IPS-18a (cell line): ENCODE measurements around the gene SLC39A7.

ENCODE experiments used
- H3K27ac ChIP-seq: one replicate; pipeline ENCODE4 v1.5.1; 2013; ENCODE audit warnings: low read length
- H3K27me3 ChIP-seq: one replicate; pipeline ENCODE4 v1.6.1; 2013; ENCODE audit warnings: mild to moderate bottlenecking, low read length; ENCODE audit not compliant: control insufficient read depth, insufficient read depth
- H3K36me3 ChIP-seq: one replicate; pipeline ENCODE4 v1.6.1; 2013; ENCODE audit warnings: low read depth, low read length; ENCODE audit not compliant: control insufficient read depth
- H3K4me1 ChIP-seq: one replicate; pipeline ENCODE4 v1.6.1; 2013; ENCODE audit warnings: low read depth, low read length; ENCODE audit not compliant: control insufficient read depth
- H3K4me3 ChIP-seq: one replicate; pipeline ENCODE4 v1.5.1; 2013; ENCODE audit warnings: low read length
- H3K9ac ChIP-seq: one replicate; pipeline ENCODE4 v1.6.1; 2013; ENCODE audit warnings: mild to moderate bottlenecking, low read length, moderate library complexity
- H3K9me3 ChIP-seq: one replicate; pipeline ENCODE4 v1.6.1; 2013; ENCODE audit warnings: low read depth, low read length; ENCODE audit not compliant: control insufficient read depth

The SLC39A7 gene

DNA sequence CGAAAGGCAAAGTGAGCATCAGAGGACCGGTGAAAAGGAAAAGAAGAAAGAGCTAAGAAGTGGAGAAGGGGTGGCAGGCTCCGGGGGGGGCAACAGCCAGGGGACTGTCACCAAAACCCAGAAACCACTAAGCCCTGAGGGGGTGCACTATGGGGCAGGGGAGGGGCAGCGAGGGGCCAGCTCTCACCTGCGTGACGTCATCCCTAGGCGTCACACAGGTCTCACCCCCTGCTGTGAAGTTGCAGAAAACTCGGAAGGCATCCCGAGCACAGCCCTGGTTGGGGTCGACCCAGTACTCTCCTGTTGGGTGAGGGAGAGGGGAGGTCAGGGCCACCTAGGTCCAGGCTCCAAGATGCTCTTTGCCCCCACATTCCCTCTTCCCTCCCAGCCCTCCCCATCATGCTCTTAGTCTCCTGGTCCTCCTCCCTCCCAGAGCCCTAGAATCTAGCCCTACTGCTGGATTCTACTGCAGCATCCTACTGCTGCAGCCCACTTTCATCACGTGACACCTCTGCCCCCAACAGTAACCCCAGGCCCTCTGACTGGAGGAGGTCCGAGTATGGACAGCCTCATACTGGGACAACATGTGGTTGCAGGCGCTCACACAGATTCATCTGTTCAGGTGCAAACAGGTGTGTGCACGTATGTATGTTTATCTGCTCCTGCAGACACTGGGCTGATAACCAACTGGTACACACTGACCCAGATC is 35.8 kb upstream of the SLC39A7 start:
- H3K4me3 ChIP-seq: no peak overlapping the region
- peaks cover 10% of the 10 kb centered on the region for H3K4me1 ChIP-seq
- no peak overlapping the region for H3K9ac ChIP-seq
- H3K27ac ChIP-seq: no peak overlapping the region
- H3K27me3 ChIP-seq: peaks cover 16% of the 10 kb centered on the region
- H3K36me3 ChIP-seq: no peaks in the 10 kb centered on the region
- H3K9me3 ChIP-seq: no peaks in the 10 kb centered on the region

DNA sequence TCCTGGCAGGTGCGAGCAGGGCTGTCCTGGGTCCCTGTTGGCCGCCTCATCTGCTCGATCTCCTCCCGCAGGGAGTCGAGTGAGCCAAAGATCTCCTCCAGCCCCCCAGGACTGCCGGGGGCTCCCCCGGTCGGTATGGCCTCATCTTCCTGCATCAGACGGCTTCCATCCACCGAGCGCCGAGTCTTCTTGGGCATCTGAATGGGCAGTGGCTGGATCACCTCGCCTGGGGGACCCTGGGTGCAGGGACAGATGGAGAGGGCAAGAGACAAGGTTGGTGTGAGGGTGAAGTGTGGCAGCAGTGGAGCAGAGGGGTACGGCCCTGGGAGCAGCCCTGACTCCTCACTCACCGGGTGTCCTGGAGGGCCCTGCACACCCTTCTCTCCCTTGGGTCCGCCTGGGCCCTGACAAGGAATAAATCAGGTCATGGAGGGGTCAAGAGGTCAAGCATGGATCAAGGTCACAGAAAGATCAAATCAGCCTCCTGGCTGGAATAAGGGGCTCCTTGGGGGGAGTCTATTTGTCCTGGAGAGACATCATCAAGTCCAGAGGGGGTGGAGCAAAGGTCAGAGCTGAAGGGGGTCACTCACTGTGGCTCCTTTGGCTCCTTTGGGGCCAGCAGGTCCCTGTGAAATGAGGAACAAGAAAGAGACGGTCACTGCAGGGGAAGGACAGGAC is 34.9 kb upstream of the SLC39A7 start:
- H3K9ac ChIP-seq: no peak overlapping the region
- H3K9me3 ChIP-seq: no peaks in the 10 kb centered on the region
- H3K4me3 ChIP-seq: no peak overlapping the region
- no peak overlapping the region for H3K27ac ChIP-seq
- no peaks in the 10 kb centered on the region for H3K36me3 ChIP-seq
- H3K4me1 ChIP-seq: peaks cover 10% of the 10 kb centered on the region
- H3K27me3 ChIP-seq: peaks cover 16% of the 10 kb centered on the region

DNA sequence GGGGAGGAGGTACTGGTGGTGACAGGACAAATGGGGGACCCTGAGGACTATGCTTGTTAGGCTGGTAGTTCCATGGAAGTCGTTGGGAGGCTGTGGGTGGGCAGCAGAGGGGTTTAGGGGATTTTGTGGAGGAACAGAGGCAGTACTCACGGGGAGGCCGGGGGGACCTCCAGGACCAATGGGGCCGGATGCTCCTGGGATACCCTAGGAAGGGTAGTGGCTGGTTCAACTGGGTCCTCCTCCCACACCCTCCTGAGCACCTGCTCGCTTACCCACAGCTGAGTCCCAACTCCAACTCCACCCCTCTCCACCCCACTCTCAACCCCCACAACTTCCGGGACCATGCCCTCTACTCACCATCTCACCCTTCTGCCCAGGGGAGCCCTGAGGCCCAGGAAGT is 34.3 kb upstream of the SLC39A7 start:
- Histone ChIP-seq H3K27me3 (peaks cover 12% of the 10 kb centered on the region), H3K4me1 (peaks cover 5% of the 10 kb centered on the region), H3K4me3 (no peak overlapping the region), H3K9me3 (no peaks in the 10 kb centered on the region), H3K27ac (no peak overlapping the region), H3K9ac (no peak overlapping the region), H3K36me3 (no peaks in the 10 kb centered on the region)

DNA sequence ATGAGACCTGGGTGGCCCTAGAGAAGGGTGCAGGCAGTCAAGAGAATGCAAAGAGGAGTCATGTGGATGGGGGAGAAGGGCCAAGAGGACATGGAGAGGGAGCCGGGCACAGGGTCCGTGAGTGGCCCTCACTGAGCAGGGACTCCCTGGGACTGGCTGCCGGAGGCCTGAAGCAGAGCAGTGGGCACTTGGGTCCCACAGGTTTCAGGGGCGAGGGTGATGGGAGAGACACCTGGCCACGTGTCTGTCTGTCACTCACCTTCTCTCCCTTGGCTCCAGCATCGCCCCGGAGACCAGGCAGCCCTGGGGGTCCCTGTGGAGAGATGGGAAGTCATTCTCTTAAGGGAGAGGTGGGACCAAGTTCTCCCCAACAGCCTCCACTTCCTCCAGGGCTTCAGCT is 33.9 kb upstream of the SLC39A7 start:
- Histone ChIP-seq H3K27ac (no peak overlapping the region), H3K9ac (no peak overlapping the region), H3K27me3 (peaks cover 10% of the 10 kb centered on the region), H3K4me1 (peaks cover 4% of the 10 kb centered on the region), H3K36me3 (no peaks in the 10 kb centered on the region), H3K9me3 (no peaks in the 10 kb centered on the region), H3K4me3 (no peak overlapping the region)

DNA sequence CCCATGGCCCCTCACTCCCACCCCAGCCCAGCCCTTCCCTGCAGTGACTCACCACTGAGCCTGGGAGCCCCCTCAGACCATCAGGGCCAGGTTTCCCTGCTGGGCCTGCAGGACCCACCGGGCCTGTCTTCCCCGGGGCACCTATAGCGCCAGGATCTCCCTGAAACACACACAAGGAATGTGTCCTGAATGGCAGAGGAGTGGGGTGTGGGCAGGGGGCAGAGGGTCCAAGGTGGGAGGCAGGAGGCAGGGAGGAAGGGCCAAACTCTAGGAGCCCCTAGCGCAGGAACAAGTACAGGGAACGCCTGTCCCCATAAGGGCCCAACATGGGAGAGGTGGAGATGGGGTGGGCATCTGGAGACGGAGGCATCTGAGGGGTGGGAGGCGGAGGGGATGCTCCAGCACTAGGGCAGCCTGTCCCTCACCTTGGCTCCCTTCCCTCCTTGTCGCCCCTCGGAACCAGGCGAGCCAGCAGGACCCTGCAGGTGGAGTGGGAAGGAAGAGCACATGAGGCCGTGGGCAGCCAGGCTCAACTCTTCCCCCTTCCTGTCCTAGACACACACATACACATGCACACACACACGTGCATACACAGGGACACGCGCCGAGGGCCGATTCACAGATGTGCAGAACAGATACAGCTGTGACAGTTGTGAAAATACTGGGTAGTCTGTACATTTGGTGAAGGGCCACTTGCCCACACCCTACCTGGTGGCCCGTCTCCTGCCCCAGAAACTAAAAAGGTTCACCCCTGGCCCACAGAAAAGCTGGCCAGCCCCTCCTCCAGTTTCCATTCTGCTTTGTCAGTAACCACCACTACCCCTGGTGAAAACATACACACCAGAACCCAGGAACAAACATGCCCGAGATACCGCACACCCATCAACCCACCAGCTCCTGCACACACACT is 33.0 kb upstream of the SLC39A7 start:
- Histone ChIP-seq H3K27ac (no peak overlapping the region), H3K4me1 (no peaks in the 10 kb centered on the region), H3K36me3 (no peaks in the 10 kb centered on the region), H3K4me3 (no peak overlapping the region), H3K27me3 (peaks cover 2% of the 10 kb centered on the region), H3K9me3 (no peaks in the 10 kb centered on the region), H3K9ac (no peak overlapping the region)

DNA sequence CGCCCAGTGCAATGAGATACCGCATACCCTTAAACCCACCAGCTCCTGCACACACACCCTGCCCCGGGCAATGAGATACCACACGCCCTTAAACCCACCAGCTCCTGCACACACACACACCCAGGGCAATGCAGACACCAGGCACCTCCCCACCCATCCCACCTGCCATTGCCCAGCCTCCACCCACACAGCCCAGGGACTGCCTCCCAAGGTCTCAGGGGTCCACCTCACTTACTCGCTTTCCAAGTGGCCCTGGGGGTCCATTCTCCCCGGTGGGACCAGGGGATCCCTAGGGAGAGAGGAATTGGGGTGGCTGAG is 32.4 kb upstream of the SLC39A7 start:
- H3K4me1 ChIP-seq: no peaks in the 10 kb centered on the region
- H3K27me3 ChIP-seq: no peaks in the 10 kb centered on the region
- no peak overlapping the region for H3K4me3 ChIP-seq
- no peaks in the 10 kb centered on the region for H3K36me3 ChIP-seq
- H3K9ac ChIP-seq: no peak overlapping the region
- no peaks in the 10 kb centered on the region for H3K9me3 ChIP-seq
- H3K27ac ChIP-seq: no peak overlapping the region

DNA sequence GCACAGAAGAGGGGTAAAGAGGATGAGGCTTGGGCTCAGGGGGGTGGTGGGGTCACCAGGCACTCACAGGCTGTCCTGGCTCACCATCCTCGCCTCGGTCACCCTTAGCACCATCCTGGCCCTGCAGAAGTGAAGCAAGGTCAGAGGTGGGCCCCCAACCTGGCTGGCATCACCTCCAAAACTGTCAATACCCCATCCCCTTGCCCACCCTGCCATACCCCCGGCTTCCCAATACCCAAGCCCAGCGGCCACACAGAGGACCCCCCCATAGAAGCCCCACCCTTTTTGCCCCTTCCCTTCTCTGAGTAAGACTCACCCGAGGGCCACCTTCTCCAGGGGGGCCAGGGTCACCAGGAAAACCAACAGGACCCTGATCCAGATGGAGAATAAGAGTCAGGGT is 32.0 kb upstream of the SLC39A7 start:
- H3K27me3 ChIP-seq: no peaks in the 10 kb centered on the region
- no peaks in the 10 kb centered on the region for H3K4me1 ChIP-seq
- H3K27ac ChIP-seq: no peak overlapping the region
- H3K4me3 ChIP-seq: no peak overlapping the region
- H3K9ac ChIP-seq: no peak overlapping the region
- H3K36me3 ChIP-seq: no peaks in the 10 kb centered on the region
- H3K9me3 ChIP-seq: no peaks in the 10 kb centered on the region

DNA sequence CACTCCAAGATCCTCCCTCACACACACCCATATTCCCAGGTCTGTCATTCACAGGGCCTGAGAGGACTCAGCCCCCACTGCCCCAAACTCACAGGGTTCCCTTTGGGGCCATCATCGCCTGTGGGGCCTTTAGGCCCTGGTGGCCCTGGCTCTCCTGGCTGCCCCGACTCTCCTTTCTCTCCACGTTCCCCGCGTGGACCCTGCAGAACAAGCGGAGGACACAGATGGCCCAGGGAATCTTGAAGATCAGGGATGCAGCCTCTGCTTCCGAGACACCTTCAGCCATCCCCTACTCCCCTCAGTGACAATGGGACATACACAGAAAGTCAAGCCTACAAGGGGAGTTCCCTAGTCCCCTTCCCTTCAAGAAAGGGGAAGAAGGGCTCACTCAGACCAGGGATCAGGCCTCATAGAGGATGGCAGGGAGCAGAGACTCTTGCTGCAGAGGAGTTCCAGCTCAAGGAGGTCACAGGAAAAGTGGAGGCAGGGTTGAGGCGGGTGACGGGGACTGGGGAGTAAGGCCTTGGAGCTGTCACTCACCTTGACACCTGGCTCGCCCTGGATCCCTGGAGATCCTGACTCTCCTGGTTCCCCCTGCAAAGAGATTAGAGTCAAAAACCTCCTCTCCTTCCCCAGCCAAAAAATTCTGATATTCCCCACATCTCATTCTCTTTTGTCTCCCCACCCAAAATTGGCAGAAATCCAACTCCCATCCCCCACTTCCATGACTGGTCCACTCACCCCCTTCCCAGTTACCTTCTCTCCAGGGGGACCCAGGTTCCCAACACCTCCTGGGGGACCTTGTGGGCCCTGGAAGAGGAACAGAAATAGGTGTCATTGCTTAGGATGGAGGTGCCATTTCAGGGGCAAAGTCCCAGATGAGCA is 31.1 kb upstream of the SLC39A7 start:
- no peaks in the 10 kb centered on the region for H3K36me3 ChIP-seq
- H3K9ac ChIP-seq: no peak overlapping the region
- H3K27me3 ChIP-seq: no peaks in the 10 kb centered on the region

DNA sequence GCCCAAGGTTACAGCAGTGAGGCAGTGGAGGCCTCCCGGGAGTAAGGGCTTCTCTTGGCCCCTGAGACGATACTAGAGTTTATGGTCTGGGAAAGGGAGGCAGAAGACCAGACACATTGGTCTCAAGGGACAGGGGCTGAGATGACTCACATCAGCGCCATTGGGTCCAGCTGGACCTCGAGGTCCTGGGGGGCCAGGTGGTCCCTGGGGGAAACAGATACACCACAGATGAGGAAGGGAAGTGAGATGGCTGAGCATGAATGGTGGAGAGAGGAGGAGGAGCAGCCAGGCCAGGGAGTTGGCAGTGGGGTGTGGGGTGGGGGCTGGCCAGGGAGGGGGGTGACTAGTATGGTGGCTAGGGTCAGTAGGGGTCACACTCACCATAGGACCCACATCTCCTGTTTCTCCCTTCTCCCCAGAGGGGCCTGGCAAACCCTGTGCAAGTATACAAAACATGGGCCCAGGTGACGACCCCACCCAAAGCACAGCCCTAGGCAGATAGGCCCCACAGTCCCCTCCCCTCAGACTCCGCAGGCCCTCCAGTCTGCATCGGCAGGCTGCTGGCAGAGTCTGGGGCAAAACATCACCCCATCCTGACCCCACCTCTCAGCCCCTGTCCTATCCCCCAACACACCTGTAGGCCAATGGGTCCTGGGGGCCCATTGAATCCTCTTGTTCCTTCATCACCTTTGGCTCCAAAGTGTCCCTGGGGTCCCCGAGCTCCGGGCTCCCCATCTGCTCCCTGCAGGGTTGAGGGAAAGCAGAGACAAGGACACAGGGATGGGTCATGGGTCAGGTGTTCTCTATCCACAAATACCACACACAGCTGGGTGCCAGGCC is 30.3 kb upstream of the SLC39A7 start:
- Histone ChIP-seq H3K36me3 (no peaks in the 10 kb centered on the region), H3K27me3 (no peaks in the 10 kb centered on the region), H3K4me1 (no peaks in the 10 kb centered on the region), H3K9ac (no peak overlapping the region), H3K9me3 (no peaks in the 10 kb centered on the region), H3K4me3 (no peak overlapping the region), H3K27ac (no peak overlapping the region)

More for the DNA sequence above, 31.1 kb upstream of the SLC39A7 start:
- Histone ChIP-seq H3K27ac (no peak overlapping the region), H3K4me3 (no peak overlapping the region), H3K4me1 (no peaks in the 10 kb centered on the region), H3K9me3 (no peaks in the 10 kb centered on the region)

DNA sequence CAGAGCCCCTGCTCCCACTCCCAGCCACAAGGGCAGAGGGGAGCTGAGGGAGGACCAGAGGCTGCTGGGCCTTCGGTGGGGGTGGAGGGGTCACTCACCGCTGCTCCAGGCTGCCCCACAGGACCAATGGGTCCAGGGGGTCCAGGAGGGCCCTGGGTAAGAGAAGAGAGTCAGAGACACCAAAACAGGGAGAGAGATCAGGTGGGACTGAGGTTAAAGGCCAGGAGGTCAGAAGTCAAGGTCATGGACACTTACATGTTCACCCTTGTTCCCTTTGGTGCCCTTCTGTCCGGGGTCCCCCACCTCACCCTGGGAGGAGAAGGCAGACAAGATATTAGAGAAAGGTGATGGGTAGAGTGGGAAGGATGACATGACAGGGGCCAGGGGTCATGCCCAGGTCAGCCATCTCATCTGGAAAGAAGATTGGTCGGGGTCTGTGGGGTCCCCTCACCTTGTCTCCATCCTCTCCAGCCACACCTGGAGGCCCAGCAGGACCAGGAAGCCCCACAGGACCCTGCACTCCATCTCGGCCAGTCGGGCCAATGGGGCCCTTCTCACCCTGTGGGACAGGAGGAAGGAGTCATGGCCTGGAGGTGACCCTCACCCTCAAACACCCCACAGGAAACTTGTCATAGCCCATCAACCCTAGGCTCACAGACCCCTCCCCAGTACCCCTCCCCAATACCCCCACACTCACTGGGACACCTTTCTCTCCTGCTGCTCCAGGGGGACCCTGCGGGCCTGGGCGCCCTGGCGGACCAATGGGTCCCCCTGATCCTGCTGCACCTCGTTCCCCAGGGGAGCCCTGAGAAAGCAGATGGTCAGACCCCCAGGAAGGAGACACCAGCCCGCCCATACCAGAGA is 29.4 kb upstream of the SLC39A7 start:
- Histone ChIP-seq H3K27ac (no peak overlapping the region), H3K27me3 (no peaks in the 10 kb centered on the region), H3K9me3 (no peaks in the 10 kb centered on the region), H3K4me1 (no peaks in the 10 kb centered on the region), H3K4me3 (no peak overlapping the region), H3K36me3 (no peaks in the 10 kb centered on the region), H3K9ac (no peak overlapping the region)
